ENCODE measurements around the gene RUBCNL. TPM values are rescaled to one million over a fixed set of nuclear protein-coding genes. Genes with fewer than 3 reads are reported as not detected.

The RUBCNL gene
- polyA plus RNA-seq, 1 of the 3 experiments (the other 2 are of a cell fraction), result 0.07 TPM

DNA sequence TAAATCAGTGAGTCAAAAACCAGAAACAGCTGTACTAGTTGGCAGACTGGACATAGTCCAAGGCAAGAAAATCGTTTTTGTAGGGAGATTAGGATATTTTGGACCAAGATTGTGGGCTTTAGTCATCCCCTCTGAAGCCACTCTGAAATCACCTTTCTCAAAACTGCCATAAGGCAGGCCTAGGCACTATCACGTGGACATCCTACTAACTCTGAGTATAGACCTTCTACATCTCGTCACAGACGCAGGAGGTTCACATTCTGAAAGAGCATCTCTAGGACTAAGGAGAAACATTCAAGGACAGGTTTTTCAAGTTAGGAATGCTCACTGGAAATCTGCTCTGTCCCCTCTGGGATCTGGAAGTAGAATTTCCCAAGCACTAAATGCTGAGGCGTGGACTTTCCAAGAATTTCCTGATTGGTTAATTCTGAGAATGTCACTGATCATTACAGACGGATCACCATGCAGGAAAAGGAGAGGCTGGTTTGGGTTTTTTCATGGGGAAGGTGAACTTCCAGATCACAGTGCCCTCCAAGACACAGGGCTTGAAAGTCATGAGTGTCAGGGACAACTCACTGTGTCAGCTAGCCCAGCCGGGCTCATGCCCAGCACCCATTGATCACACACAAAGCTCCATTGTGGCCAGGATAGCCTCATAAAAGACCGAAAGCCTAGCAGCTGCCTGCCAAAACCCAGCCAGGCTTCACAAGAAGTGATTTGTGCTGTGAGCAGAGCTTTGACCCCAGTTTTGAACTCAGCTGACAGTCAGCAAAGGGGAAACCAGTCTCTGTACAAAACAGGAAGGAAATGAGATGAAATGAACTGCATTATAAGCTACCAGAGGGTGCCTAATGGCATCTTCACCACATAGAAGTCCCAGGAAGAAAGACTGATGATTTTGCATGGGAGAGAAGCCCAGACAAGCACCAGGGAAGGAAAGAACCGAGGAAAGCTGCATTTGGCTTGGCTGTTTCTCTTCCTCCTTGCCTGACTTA is 2.7 kb upstream of the RUBCNL start (continued):
- TF ChIP-seq SMC3 (IDR thresholded peaks at IDR 0.05; ENCODE audit: low read depth, low read length) (no peak), MEF2A (IDR thresholded peaks at IDR 0.05; ENCODE audit: borderline replicate concordance, low read depth) (no peak), RXRA (IDR thresholded peaks at IDR 0.05; ENCODE audit: borderline replicate concordance, low read depth) (no peak), NRF1 (IDR thresholded peaks at IDR 0.05; ENCODE audit: low read depth, low read length) (no peak), USF1 (IDR thresholded peaks at IDR 0.05; ENCODE audit: borderline replicate concordance, low read depth) (no peak), FOXJ3 (CRISPR knock-in tag; IDR thresholded peaks at IDR 0.05) (no peak), POLR2AphosphoS5 (IDR thresholded peaks at IDR 0.05; ENCODE audit: low read depth, low read length) (no peak), CHD2 (IDR thresholded peaks at IDR 0.05; ENCODE audit: low read length, partially characterized antibody) (no peak), RFX5 (IDR thresholded peaks at IDR 0.05; ENCODE audit: low read length) (no peak), TEAD4 (IDR thresholded peaks at IDR 0.05; ENCODE audit: borderline replicate concordance, insufficient read depth) (no peak)
- TF ChIP-seq, protein P1, sequence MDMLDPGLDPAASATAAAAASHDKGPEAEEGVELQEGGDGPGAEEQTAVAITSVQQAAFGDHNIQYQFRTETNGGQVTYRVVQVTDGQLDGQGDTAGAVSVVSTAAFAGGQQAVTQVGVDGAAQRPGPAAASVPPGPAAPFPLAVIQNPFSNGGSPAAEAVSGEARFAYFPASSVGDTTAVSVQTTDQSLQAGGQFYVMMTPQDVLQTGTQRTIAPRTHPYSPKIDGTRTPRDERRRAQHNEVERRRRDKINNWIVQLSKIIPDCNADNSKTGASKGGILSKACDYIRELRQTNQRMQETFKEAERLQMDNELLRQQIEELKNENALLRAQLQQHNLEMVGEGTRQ (IDR thresholded peaks at IDR 0.05; ENCODE audit: borderline replicate concordance, low read depth, low read length), result no peak
- TF ChIP-seq, protein P2, sequence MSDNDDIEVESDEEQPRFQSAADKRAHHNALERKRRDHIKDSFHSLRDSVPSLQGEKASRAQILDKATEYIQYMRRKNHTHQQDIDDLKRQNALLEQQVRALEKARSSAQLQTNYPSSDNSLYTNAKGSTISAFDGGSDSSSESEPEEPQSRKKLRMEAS (IDR thresholded peaks at IDR 0.05; ENCODE audit: low read depth), result no peak
- TF ChIP-seq, protein P3, sequence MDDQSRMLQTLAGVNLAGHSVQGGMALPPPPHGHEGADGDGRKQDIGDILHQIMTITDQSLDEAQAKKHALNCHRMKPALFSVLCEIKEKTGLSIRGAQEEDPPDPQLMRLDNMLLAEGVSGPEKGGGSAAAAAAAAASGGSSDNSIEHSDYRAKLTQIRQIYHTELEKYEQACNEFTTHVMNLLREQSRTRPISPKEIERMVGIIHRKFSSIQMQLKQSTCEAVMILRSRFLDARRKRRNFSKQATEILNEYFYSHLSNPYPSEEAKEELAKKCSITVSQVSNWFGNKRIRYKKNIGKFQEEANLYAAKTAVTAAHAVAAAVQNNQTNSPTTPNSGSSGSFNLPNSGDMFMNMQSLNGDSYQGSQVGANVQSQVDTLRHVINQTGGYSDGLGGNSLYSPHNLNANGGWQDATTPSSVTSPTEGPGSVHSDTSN (IDR thresholded peaks at IDR 0.05), result no peak
- TF ChIP-seq, protein P4, sequence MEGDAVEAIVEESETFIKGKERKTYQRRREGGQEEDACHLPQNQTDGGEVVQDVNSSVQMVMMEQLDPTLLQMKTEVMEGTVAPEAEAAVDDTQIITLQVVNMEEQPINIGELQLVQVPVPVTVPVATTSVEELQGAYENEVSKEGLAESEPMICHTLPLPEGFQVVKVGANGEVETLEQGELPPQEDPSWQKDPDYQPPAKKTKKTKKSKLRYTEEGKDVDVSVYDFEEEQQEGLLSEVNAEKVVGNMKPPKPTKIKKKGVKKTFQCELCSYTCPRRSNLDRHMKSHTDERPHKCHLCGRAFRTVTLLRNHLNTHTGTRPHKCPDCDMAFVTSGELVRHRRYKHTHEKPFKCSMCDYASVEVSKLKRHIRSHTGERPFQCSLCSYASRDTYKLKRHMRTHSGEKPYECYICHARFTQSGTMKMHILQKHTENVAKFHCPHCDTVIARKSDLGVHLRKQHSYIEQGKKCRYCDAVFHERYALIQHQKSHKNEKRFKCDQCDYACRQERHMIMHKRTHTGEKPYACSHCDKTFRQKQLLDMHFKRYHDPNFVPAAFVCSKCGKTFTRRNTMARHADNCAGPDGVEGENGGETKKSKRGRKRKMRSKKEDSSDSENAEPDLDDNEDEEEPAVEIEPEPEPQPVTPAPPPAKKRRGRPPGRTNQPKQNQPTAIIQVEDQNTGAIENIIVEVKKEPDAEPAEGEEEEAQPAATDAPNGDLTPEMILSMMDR (IDR thresholded peaks at IDR 0.05), result no peak

DNA sequence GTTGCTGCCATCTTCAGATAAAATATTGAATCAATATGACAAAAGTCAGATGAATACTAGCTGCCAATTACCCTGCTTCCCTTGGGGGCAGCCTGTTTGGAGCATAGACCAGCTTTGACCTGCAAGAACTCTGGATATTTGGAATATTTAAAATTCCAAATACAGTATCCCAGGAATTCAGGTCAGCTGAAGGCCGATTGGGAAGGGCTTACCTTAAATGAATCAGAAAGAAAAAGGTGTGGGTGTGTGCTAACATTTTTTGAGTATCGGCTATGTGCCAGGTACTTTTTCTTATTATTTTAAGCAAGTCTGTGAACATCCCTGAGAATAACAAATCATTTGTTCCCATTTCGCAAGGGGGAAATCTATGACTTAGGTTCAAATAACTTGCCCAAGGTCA is 1.8 kb upstream of the RUBCNL start:
- H3K36me3 ChIP-seq (replicated peaks in 1 of 2; ENCODE audit: control insufficient read depth in 1 of 2, insufficient read depth in 2 of 2, low read length in 1 of 2), result no peaks in the 10 kb centered on the region
- no peak for DNase-seq
- no peak overlapping the region for H3K9ac ChIP-seq
- ChIA-PET POLR2A (interaction anchor here (0.7 kb wide), 1 partner anchor 34 kb away, joined by 3 read pairs; no protein-coding TSS in a partner anchor), CTCF (no interaction called here)
- no peaks in the 10 kb centered on the region for H3K79me2 ChIP-seq (ENCODE audit: insufficient read depth)
- no peak overlapping the region for H2AFZ ChIP-seq (ENCODE audit: low read depth)
- no peak overlapping the region for H3K4me3 ChIP-seq (ENCODE audit: low read depth in 2 of 2, low read length in 1 of 2)
- no peaks in the 10 kb centered on the region for H4K20me1 ChIP-seq (ENCODE audit: insufficient read depth)
- no peaks in the 10 kb centered on the region for H3K9me2 ChIP-seq
- H3K9me3 ChIP-seq, result no peaks in the 10 kb centered on the region
- WGBS (ENCODE audit: low lambda C conversion rate), result 89% methylated on average over 3 of the region's 3 CpGs
- H3K4me1 ChIP-seq (ENCODE audit: control insufficient read depth in 1 of 2, insufficient read depth in 2 of 2, low read depth in 1 of 2, low read length in 1 of 2), result peaks cover 5 to 8% of the 10 kb centered on the region in 2 experiments; a peak in 2 of 4 replicates
- H3F3A ChIP-seq (replicated peaks; ENCODE audit: insufficient read depth), result no peaks in the 10 kb centered on the region
- peaks cover 12% of the 10 kb centered on the region; the same call in 1 of the 2 replicates for H3K27me3 ChIP-seq (ENCODE audit: insufficient read depth)
- H3K27ac ChIP-seq (ENCODE audit: low read depth in 2 of 2, low read length in 1 of 2), result no peak overlapping the region
- no peak overlapping the region for H3K4me2 ChIP-seq
- TF ChIP-seq, protein P3 (IDR thresholded peaks at IDR 0.05), result no peak
- TF ChIP-seq TAF1 (IDR thresholded peaks at IDR 0.05; ENCODE audit: borderline replicate concordance, low read depth, low read length), result no peak
- TF ChIP-seq FOSL2 (IDR thresholded peaks at IDR 0.05; ENCODE audit: borderline replicate concordance, low read depth), result no peak
- TF ChIP-seq TCF12 (IDR thresholded peaks at IDR 0.05), result no peak
- TF ChIP-seq SIN3A (IDR thresholded peaks at IDR 0.05; ENCODE audit: borderline replicate concordance, low read depth, low read length), result no peak
- TF ChIP-seq JUND (IDR thresholded peaks at IDR 0.05), result no peak
- TF ChIP-seq SMC3 (IDR thresholded peaks at IDR 0.05; ENCODE audit: low read depth, low read length), result no peak
- TF ChIP-seq, protein P5, sequence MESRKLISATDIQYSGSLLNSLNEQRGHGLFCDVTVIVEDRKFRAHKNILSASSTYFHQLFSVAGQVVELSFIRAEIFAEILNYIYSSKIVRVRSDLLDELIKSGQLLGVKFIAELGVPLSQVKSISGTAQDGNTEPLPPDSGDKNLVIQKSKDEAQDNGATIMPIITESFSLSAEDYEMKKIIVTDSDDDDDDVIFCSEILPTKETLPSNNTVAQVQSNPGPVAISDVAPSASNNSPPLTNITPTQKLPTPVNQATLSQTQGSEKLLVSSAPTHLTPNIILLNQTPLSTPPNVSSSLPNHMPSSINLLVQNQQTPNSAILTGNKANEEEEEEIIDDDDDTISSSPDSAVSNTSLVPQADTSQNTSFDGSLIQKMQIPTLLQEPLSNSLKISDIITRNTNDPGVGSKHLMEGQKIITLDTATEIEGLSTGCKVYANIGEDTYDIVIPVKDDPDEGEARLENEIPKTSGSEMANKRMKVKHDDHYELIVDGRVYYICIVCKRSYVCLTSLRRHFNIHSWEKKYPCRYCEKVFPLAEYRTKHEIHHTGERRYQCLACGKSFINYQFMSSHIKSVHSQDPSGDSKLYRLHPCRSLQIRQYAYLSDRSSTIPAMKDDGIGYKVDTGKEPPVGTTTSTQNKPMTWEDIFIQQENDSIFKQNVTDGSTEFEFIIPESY (IDR thresholded peaks at IDR 0.05; ENCODE audit: borderline replicate concordance, low read depth), result no peak
- no peak for TF ChIP-seq USF1 (IDR thresholded peaks at IDR 0.05; ENCODE audit: borderline replicate concordance, low read depth)
- TF ChIP-seq FOXM1 (IDR thresholded peaks at IDR 0.05; ENCODE audit: low read depth), result no peak
